Measurements from ENCODE around the gene SYNC.
"Not testable (repeated sequence)": the region's sequence is repeated elsewhere in the genome, so short reads cannot be mapped to it uniquely, and the experiment has no call there.

The SYNC gene

DNA sequence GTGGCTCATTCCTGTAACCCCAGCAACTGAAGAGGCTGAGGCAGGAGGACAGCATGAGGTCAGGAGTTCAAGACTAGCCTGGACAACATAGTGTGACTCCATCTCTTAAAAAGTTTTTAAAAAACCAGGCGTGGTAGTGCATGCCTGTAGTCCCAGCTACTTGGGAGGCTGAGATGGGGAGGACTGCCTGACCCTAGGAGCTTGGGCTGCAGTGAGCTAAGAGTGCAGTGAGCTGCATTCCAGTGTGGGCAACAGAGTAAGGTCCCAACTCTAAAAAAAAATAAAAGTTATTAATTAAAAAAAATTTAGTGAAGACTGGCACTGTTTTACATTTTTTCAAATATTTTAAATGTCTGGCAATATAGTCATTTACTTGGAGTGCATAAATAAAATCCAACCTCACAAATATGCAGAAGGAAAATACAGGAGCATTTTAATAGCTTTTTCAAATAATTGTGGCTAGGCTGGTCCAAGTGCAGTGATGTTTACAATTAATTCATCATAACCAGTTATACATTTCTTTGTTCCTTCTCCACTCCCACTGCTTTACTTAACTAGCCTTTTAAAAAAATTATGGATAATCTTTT is 63.0 kb downstream of the SYNC start:
- no peaks in the 10 kb centered on the region for H3K27me3 ChIP-seq
- H3K4me1 ChIP-seq, result no peaks in the 10 kb centered on the region
- no peak overlapping the region for H3K4me3 ChIP-seq (ENCODE audit: low read depth, low read length)
- TF ChIP-seq, protein P1, sequence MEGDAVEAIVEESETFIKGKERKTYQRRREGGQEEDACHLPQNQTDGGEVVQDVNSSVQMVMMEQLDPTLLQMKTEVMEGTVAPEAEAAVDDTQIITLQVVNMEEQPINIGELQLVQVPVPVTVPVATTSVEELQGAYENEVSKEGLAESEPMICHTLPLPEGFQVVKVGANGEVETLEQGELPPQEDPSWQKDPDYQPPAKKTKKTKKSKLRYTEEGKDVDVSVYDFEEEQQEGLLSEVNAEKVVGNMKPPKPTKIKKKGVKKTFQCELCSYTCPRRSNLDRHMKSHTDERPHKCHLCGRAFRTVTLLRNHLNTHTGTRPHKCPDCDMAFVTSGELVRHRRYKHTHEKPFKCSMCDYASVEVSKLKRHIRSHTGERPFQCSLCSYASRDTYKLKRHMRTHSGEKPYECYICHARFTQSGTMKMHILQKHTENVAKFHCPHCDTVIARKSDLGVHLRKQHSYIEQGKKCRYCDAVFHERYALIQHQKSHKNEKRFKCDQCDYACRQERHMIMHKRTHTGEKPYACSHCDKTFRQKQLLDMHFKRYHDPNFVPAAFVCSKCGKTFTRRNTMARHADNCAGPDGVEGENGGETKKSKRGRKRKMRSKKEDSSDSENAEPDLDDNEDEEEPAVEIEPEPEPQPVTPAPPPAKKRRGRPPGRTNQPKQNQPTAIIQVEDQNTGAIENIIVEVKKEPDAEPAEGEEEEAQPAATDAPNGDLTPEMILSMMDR (IDR thresholded peaks at IDR 0.05; ENCODE audit: low read depth, low read length), result no peak
- no peak for DNase-seq
- no peaks in the 10 kb centered on the region for H3K36me3 ChIP-seq
- H3K9me3 ChIP-seq, result no peaks in the 10 kb centered on the region

DNA sequence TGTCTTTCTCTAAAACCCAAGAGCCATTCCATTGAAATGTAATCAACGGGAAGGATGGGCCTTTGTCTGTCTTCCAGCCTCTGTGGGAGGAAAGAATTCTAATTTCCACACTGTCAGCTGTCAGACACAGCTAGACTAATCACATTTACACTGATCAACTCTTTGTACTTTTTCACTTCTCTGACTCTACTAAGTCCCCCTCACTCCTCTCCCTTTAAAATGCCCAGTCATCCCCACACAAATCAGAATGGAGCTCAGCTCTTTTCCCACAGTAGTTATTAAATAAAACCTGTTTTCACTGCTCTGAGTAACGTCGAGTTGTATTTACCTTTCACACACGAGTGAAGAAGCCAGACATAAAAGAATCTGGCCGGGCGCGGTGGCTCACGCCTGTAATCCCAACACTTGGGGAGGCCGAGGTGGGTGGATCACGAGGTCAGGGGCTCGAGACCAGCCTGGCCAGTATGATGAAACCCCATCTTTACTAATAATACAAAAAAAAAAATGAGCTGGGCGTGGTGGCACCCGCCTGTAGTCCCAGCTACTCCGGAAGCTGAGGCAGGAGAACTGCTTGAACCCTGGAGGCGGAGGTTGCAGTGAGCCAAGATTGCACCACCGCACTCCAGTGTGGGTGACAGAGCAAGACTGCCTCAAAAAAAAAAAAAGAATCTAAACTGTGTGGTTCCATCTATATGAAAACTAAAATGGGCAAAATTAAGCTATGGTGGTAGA is 65.5 kb downstream of the SYNC start:
- DNase-seq, result no peak
- no peaks in the 10 kb centered on the region for H3K27me3 ChIP-seq

DNA sequence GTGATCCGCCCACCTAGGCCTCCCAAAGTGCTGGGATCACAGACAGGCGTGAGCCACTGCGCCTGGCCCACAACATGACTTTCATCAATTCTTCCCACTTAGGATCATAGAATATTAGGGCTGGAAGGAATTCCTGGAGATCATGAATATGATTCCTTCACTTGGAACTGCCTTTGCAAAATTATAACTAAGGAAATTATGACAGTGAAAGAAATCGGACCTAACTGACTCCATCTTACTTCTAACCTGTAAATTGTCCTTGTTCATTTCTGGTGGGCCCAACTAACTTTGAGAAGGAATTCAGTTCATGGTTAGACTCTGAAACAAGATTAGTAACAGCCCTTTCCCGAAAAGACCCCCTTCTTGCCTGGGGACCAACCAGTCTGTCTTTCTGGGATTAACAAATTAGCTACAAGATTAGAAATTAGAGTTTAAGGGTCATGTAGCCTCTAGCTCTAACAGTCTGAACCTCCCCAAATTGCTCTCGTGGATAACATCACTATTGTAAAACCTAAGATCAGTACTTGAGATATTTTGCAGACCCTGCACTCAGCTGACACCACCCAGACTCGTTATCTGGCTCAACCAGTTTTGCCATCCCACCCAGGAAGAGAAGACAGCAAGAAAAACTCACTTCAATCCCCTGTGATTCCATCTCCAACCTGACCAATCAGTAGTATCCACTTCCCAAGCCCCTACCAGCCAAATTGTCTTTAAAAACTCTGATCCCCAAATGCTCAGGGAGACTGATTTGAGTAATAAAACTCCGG is 66.9 kb downstream of the SYNC start:
- TF ChIP-seq, protein P1 (IDR thresholded peaks at IDR 0.05; ENCODE audit: low read depth, low read length), result no peak
- no peak overlapping the region for H3K4me3 ChIP-seq (ENCODE audit: low read depth, low read length)
- no peaks in the 10 kb centered on the region for H3K36me3 ChIP-seq
- H3K4me1 ChIP-seq, result no peaks in the 10 kb centered on the region
- no peaks in the 10 kb centered on the region for H3K27me3 ChIP-seq
- DNase-seq, result no peak
- H3K9me3 ChIP-seq, result no peaks in the 10 kb centered on the region

More for the DNA sequence above, 65.5 kb downstream of the SYNC start:
- Histone ChIP-seq H3K9me3 (no peaks in the 10 kb centered on the region), H3K4me3 (ENCODE audit: low read depth, low read length) (no peak overlapping the region), H3K36me3 (no peaks in the 10 kb centered on the region), H3K4me1 (no peaks in the 10 kb centered on the region)
- TF ChIP-seq, protein P1 (IDR thresholded peaks at IDR 0.05; ENCODE audit: low read depth, low read length), result no peak

DNA sequence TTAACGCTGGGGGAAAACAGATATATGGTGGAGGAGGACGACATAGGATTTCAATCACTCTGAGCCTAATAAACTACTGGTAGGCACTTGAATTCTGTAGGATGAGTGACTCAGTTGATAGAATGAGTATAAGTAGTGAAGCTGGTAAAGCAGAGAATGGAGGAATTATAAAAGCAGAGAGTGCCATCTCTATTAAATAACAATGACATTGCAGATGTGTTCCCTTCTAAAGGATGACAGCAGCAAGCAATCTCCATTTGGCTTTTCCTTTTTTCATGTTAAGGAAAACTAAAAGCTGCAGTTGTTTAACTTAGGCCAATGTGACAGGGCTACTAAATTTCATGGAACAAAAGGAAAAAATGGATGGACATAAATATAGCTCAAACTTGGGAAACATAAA is 69.7 kb downstream of the SYNC start:
- TF ChIP-seq, protein P1 (IDR thresholded peaks at IDR 0.05; ENCODE audit: low read depth, low read length), result no peak
- Histone ChIP-seq H3K27me3 (no peaks in the 10 kb centered on the region), H3K36me3 (no peaks in the 10 kb centered on the region), H3K4me3 (ENCODE audit: low read depth, low read length) (no peak overlapping the region), H3K4me1 (no peaks in the 10 kb centered on the region), H3K9me3 (no peaks in the 10 kb centered on the region)
- DNase-seq, result no peak

DNA sequence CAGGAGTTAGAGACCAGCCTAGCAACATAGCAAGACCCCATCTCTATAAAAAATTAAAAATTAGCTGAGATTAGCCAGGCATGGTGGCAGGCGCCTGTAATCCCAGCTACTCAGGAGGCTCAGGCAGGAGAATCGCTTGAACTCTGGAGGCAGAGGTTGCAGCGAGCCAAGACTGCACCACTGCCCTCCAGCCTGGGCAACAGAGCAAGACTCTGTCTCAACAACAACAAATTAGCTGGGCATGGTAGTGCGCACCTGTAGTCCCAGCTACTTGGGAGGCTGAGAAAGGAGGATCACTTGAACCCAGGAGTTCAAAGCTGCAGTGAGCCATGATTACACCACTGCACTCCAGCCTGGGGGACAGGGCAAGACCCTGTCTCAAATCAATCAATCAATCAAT is 72.4 kb downstream of the SYNC start:
- not testable (repeated sequence) for H3K4me1 ChIP-seq; H3K36me3 ChIP-seq; H3K27me3 ChIP-seq; DNase-seq; H3K4me3 ChIP-seq (ENCODE audit: low read depth, low read length); H3K9me3 ChIP-seq

Measured in BE2C (cell line).